H1 (cell line): Measurements from ENCODE around the gene PBOV1.

ENCODE experiments used
- ATF3 ChIP-seq: IDR thresholded peaks from 2 replicates; pipeline ENCODE4 v1.6.1; 2011; ENCODE audit warnings: low read depth, mild to moderate bottlenecking, low read length; ENCODE audit not compliant: insufficient read depth
- GABPA ChIP-seq: IDR thresholded peaks from 2 replicates; pipeline ENCODE4 v1.6.1; 2011; ENCODE audit warnings: mild to moderate bottlenecking, low read length, moderate library complexity, borderline replicate concordance; ENCODE audit not compliant: insufficient read depth
- HDAC2 ChIP-seq, 2 experiments: fragments of 300-600 bp in 1 of 2; sonication (generic) in 1 of 2; IDR thresholded peaks; 2 replicates each; pipeline ENCODE4 v1.6.1; 2011 to 2012; ENCODE audit warnings: low read depth in 2 of 2, low read length in 2 of 2, mild to moderate bottlenecking in 2 of 2, moderate library complexity in 2 of 2, borderline replicate concordance in 1 of 2, inconsistent platforms in 1 of 2
- RNF2 ChIP-seq: fragments of 200-900, 300-1000 bp; sonication (generic); IDR thresholded peaks from 2 replicates; pipeline ENCODE4 v1.7.1; 2016; ENCODE audit warnings: borderline replicate concordance, low read depth, mild to moderate bottlenecking, antibody characterized with exemption, low read length; ENCODE audit not compliant: poor library complexity, severe bottlenecking; ENCODE audit errors: missing control alignments
- TEAD4 ChIP-seq: IDR thresholded peaks from 2 replicates; pipeline ENCODE4 v1.6.1; 2012; ENCODE audit warnings: low read depth, low read length, inconsistent platforms, mixed read lengths
- TF ChIP-seq, protein P1 (sequence below), 3 experiments: IDR thresholded peaks; 1 replicate in 2 of 3; 2 replicates in 1 of 3; pipeline versions ENCODE4 v1.5.1 to v1.6.1; 2011; ENCODE audit warnings: low read length in 3 of 3, mild to moderate bottlenecking in 3 of 3, inconsistent platforms in 2 of 3, low read depth in 1 of 3, moderate library complexity in 1 of 3; ENCODE audit not compliant: insufficient read depth in 1 of 3; ENCODE audit errors: control extremely low read depth in 1 of 3

DNA sequence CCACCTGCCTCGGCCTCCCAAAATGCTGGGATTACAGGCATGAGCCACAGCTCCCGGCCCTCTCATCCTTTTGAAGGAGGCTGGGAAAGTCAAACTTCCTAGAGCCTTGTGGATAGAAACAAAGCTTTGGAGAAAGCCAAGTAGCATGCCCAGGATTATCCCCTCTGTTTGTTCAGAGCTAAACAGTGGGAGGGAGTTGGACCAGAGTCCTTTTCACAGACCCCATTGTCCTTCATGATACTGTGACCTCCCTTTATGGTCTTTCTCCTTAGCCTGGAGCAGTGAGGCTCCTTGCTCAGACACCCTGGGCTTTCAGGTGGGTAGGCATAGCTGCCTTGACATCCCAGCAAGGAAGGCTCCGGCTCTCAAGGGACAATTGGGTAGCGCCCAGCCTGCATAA is 31.1 kb downstream of the PBOV1 start:
- TF ChIP-seq, protein P1, sequence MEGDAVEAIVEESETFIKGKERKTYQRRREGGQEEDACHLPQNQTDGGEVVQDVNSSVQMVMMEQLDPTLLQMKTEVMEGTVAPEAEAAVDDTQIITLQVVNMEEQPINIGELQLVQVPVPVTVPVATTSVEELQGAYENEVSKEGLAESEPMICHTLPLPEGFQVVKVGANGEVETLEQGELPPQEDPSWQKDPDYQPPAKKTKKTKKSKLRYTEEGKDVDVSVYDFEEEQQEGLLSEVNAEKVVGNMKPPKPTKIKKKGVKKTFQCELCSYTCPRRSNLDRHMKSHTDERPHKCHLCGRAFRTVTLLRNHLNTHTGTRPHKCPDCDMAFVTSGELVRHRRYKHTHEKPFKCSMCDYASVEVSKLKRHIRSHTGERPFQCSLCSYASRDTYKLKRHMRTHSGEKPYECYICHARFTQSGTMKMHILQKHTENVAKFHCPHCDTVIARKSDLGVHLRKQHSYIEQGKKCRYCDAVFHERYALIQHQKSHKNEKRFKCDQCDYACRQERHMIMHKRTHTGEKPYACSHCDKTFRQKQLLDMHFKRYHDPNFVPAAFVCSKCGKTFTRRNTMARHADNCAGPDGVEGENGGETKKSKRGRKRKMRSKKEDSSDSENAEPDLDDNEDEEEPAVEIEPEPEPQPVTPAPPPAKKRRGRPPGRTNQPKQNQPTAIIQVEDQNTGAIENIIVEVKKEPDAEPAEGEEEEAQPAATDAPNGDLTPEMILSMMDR (IDR thresholded peaks at IDR 0.05; ENCODE audit: control extremely low read depth in 1 of 3, insufficient read depth in 1 of 3, low read depth in 1 of 3, low read length in 3 of 3), result no peak
- TF ChIP-seq TEAD4, result no peak
- TF ChIP-seq RNF2, result no peak
- no peak for TF ChIP-seq HDAC2 (IDR thresholded peaks at IDR 0.05; ENCODE audit: borderline replicate concordance in 1 of 2, low read depth in 2 of 2, low read length in 2 of 2)
- no peak for TF ChIP-seq ATF3
- no peak for TF ChIP-seq GABPA
